ENCODE results near the gene EHD4.

Gene EHD4

GRCh38 chr15:41972253-41973242, at the start of gene EHD4:
Gene EHD4 (minus strand): TSS chr15:41972557. CDS start chr15:41972494, 63 bp downstream.
- DNase-seq: peak; percentile 91

DNA sequence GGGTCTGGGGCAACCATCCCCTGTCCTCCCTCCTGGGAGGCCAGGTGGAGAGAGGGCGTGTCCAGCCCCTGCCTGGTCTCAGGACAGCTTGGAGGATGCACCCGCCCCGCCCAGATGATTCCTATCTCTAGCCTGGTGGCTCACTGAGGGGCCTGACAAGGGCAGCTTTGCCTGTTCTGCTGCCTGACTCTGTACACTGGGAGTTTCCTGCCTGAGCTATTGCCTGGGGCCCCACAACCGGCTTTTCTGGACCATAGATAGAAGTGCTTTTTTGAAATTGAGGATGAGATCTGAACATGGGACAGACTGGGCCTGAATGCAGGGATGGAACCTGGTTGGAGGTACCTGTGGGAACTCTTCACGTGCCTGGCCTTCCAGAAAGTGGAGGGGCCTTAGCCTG, 49.2 kb upstream of the EHD4 start:
- no peak for DNase-seq

DNA sequence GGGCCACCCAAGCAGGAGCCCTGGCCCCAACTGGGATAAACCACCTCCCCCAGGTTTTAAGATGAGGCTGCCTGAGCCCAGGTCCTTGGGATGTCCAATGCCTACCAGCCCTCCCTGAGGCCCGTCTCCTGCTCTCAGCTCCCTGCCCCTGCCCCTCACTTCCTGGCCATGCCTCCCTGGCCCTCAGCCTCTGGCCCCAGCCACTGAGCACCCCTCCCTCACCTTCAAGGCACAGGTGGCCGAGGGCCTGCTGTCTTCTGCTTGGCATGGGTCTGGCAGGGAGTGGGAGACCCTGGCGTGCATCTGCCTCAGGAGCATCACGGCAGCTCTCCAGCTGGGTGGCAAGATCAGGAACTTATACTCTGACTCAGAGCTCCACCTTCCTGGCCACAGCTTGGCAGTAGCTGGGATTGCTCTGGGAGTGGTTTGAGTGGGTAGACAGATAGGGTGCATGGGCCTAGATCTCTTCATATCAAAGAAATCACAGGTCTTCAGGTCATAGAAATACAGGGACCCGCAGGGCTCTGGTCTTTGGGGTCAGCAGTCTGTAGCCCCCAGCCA, 48.4 kb upstream of the EHD4 start, which contains the start of gene PLA2G4E:
PLA2G4E (minus strand) TSS at position 330 of the 561 bp plus-strand sequence; CDS start at position 318, 12 bp downstream.
- DNase-seq: no peak

- no peak for DNase-seq
These were observed 46.2 kb upstream of the EHD4 start for GRCh38 chr15:42018306-42019224.

DNA sequence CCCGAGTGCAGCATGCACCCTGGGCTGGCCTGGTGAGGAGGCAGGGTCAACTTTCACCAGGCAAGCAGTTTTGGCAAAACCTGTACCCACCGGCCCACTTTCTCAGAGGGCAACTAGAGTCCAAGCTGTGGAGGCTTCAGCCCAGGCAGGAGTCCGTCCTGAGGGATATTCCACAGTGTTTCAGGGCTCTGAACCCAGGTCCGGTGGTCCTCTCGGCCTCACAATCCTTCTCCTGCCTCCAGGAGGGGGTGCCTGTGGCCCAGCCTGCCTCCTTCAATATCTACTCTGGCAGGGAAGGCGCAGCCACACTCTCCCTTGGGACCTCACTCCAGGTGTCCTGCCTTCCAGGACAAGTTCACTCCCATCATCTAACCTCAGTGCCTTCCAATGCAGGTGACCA, 44.6 kb upstream of the EHD4 start:
- DNase-seq: no peak

DNA sequence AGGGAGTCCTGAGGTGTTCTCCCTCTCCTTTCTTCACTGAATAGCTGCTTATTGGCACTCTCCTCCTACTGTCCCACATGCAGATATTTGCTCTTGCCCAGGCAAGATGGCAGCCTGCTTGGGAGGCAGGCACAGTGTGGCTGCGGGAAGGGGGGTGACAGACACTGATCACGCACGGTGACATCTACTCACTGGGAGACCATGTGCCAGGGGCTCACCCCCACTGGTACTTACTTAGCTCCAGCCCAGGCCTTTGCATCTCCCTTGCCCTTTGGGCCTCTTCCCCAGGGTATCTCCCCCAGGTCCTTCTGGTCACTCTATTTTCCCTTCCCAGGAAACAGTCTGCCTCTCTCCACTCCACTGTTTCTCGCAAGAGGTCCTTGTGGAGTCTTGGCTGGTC, 42.0 kb upstream of the EHD4 start:
- no peak for DNase-seq

GRCh38 chr15:42012928-42013482, 40.6 kb upstream of the EHD4 start:
- no peak for DNase-seq

GRCh38 chr15:42012241-42012640, 39.9 kb upstream of the EHD4 start:
- no peak for DNase-seq

DNA sequence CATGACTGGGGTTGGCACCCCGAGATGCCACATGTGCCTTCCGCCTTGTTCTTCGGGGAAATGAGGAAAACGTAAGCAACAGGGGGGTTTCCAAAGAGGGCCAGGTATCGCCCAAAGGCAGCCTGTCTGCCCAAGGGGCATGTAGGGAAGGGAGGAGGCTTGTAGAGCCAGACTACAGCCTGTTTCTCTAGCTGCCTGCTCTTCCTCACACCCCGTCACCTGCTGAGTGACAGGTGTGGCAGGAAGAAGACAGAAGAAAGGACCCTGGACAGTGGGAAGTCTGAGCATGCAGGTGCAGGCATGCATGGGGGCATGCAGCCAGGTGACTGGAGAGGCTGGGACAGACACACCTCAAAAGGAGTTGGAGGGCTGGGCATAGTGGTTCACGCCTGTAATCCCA, 38.7 kb upstream of the EHD4 start:
- DNase-seq: no peak

GRCh38 chr15:42010434-42010833, 38.1 kb upstream of the EHD4 start:
- DNase-seq: no peak

DNA sequence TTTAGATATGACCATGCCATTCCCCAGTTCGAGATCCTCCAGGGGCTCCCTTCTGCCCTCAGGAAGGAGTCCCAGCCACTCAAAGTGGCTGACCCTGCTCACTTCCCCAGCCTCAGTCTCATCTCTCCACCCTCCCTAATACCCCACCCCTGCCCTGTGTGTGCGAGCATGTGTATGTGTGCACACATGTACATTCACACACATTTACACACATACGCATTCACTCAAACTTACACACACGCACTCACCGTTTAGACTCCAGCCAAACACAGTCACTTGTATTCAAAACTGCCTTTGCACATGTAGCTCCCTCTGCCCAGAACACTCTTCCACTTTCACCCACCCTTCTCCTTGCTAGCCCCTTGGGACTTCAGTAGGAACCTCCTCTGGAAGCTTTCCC, 37.1 kb upstream of the EHD4 start:
- no peak for DNase-seq

DNA sequence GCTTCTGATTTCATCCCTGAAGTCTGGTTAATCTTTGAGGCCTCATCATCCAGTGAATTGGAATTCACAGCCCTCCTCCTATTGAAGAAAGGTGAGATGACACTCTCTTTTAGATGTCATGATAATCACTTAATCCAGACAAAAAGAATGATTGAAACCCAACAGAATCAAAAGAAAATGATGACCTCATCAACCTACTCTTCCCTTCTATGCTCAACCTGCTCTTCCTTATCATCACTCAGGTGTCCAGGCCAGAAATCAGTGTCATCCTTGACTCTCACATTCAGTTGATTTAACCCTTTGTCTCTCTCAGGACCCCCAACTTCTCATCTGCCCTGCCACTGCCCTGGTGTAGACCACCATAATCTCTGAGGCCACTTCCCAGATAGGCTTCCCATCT, 36.7 kb upstream of the EHD4 start:
- no peak for DNase-seq

DNA sequence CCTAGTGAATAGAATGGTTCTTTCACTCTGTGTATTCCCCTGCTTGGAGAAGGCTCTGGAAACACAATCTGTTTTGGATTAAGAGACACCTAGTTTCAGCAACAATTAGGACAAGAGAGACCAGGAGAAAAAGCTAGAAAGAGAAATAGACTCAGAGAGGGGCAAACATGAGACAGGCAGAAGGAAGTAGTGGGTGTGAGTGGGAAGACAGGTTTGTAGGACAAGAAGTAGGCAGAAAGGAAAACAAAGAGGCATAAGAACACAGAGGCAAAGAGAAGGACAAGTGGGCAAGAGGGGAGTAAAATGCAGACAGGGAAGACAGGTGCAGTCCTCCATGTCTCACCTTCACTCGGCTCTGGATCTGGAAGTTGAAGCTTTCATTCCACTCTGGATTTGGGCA, 35.0 kb upstream of the EHD4 start:
- no peak for DNase-seq

- no peak for DNase-seq
These were observed 30.0 kb upstream of the EHD4 start for GRCh38 chr15:42002333-42002732.

DNA sequence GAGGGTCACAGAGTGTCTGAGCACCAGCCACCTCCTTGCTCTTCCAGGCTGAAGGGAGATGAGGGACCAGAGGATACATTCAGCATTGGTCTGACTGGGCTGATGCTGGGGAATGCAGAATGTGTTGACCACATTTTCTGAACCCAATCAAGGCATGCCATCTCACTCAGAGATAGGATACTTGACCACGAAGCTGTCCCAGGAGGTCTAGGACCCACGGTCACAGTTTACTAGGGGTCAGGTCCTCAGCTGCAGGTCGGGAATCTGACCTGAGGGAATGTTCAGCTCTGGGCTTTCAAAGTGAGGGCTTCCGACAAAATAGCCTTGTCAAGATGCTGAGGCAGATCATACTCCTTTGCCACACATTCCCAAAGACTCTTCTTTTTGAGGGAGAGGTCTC, 28.9 kb upstream of the EHD4 start:
- no peak for DNase-seq

DNA sequence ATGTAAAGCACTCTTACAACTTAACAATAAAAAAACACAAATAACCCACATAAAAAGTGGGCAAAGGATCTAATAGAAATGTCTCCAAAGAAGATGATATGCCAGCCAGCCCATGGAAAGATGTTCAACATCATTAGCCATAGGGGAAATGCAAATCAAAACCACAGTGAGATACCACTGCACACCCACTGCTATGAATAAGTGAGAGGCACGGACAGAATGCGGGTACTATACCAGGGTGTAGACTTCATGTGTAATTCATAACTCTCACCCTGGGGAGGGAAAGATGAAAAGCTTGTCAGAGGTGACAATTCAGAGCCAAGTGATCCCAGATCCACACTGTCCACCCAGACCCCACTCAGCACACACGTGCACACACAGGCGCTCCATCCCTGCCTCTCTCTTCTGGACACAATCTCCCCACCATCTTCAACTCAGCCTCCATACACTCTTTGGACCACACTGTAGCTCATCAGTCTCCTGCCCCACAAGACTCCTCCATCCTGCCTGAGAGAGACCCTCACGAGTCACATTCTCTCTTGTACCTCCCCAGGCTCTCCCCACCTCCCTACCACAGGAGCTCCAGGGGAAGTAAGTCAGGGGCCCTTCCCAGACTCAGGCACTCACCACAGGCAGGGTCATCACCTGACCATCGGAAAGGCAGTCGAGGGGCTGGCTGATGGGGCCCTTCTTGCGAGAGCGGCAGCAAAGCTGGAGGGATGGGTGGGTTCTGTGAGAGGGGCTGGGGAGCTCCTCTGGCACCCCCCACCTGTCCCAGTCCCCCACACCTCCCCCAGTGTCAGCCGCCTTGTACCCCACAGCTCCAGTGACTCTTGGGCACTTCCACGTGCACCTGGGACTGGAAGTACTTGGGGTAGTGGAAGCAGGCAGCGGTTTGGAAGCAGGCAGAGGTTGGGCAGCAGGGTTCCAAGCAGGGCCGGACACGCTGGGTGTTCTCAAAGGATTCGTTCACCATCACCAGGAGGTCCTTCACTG, 27.2 kb upstream of the EHD4 start:
- DNase-seq: no peak

- DNase-seq: no peak
These were observed 25.5 kb upstream of the EHD4 start for GRCh38 chr15:41997845-41998244.

DNA sequence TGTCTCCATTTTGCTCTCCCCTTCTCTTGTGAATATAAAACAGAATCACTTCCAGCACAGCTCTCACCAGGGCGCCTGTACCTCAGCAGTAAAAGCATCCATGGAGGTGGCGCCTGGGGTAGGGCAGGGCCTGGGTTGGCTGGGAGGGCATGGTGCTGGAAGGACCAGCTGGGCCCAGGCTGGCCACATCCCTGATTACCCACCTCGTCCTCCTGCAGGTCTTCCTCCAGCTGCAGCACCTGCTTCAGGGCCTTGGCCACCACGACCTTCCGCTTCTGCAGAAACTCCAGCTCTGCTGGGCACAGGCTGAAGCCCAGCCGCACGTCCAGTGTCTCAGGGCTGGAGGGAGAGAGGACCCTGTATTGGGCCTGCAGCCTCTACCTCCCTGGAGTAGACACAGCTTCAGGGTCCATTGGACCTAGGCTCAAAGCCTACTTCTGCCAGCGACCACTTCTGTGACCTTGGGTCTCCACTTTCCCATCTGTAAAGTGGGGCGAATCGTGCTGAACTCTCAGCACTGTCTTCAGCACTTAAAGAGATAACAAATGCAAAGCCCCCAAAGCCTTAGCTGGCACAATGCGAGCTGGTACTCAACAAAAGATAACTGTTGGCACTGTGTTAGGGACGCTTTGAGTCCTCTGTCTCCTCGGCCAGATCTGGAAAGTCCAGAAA, 24.7 kb upstream of the EHD4 start:
- no peak for DNase-seq

- DNase-seq: no peak
These were observed 24.0 kb upstream of the EHD4 start for GRCh38 chr15:41996376-41996775.

DNA sequence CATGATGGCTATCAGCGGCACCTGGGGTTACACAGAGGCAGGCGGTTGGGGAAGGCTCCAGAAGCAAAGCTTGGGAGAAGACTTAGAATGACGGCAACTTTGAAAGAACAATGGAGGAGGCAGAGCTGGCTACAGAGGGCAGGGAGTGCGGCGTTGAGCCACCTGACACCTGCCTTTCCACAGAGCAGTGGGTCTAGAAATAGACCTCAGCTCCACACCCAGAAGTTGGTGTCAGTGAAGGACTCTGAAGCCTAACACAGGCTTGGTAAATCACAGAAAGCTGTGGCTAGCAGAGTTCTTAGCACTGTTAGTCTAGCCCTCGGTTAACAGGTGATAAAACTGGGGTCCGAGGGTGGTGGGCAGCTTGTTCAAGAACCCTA, 23.1 kb upstream of the EHD4 start:
- DNase-seq: no peak

Data from activated T-cell treated with anti-CD3 and anti-CD28 coated beads, Interleukin-2, amount 50 U/mL, for 1 hour (primary cell).